B cell (primary cell): ENCODE measurements around the gene LRRC25. TPM values are rescaled to one million over a fixed set of nuclear protein-coding genes. Genes with fewer than 3 reads are reported as not detected.
A peak's percentile ranks its signal among the peaks of the same experiment; 100 is the strongest.

Source experiments
- ATAC-seq: fragments of 200-7000 bp; cut with Tn5 transposase; one replicate; pipeline ENCODE4 v1.10.0; 2021; ENCODE audit warnings: low read depth, mild to moderate bottlenecking, moderate number of reproducible peaks, moderate library complexity
- CTCF ChIA-PET: fragments of 350-600 bp; sonication (Branson Sonifier 250); formaldehyde crosslinking; loops from one replicate; lab custom pipeline; 2021; ENCODE audit warnings: antibody characterized with exemption, inconsistent platforms; lab: Charles Lee
- POLR2A ChIA-PET: fragments of 350-600 bp; sonication (Branson Sonifier 250); formaldehyde crosslinking; loops from one replicate; lab custom pipeline; 2021; ENCODE audit warnings: antibody characterized with exemption; lab: Charles Lee
- DNase-seq: peaks from one replicate; pipeline ENCODE4 v3.0.0; 2013
- H2AFZ ChIP-seq: 2 replicates; pipeline ENCODE4 v1.6.1; 2012; ENCODE audit warnings: mild to moderate bottlenecking, low read depth, low read length; ENCODE audit not compliant: insufficient read depth, poor library complexity, severe bottlenecking
- H3K27ac ChIP-seq, 2 donors: 1 replicate in 1 of 2; 2 replicates in 1 of 2; pipeline ENCODE4 v1.5.1; 2012 to 2013; ENCODE audit warnings: low read length in 2 of 2, mild to moderate bottlenecking in 2 of 2, moderate library complexity in 1 of 2
- H3K27me3 ChIP-seq, 4 experiments: fragments of 200-600 bp in 1 of 4; sonication (generic) in 1 of 4; replicated peaks in 1 of 4; 1 replicate in 2 of 4; 2 replicates in 2 of 4; pipeline versions ENCODE4 v1.6.1 to v1.7.0; 2013 to 2016; ENCODE audit warnings: low read length in 3 of 4, mild to moderate bottlenecking in 2 of 4, mixed read lengths in 1 of 4, moderate library complexity in 1 of 4; ENCODE audit not compliant: insufficient read depth in 4 of 4, control insufficient read depth in 3 of 4; ENCODE audit errors: control extremely low read depth in 1 of 4
- H3K36me3 ChIP-seq, 2 experiments: replicated peaks in 1 of 2; 1 replicate in 1 of 2; 2 replicates in 1 of 2; pipeline versions ENCODE4 v1.6.1 to v1.7.1; 2013; ENCODE audit warnings: low read length in 1 of 2; ENCODE audit not compliant: insufficient read depth in 2 of 2, control insufficient read depth in 1 of 2; ENCODE audit errors: control extremely low read depth in 1 of 2, extremely low read depth in 1 of 2
- H3K4me1 ChIP-seq, 2 donors: fragments of 200-600 bp in 1 of 2; sonication (generic) in 1 of 2; 1 replicate in 1 of 2; 2 replicates in 1 of 2; pipeline versions ENCODE4 v1.5.1 to v1.6.1; 2013 to 2017; ENCODE audit warnings: low read length in 2 of 2; ENCODE audit not compliant: control insufficient read depth in 2 of 2, insufficient read depth in 2 of 2
- H3K4me2 ChIP-seq: replicated peaks from 2 replicates; pipeline ENCODE3; 2012; ENCODE audit warnings: mild to moderate bottlenecking, low read depth, low read length; ENCODE audit not compliant: poor library complexity, severe bottlenecking
- H3K4me3 ChIP-seq, 5 experiments: fragments of 200-600 bp in 1 of 5; sonication (generic) in 1 of 5; 1 replicate in 3 of 5; 2 replicates in 2 of 5; pipeline versions ENCODE4 v1.5.1 to v1.7.0; 2011 to 2016; ENCODE audit warnings: low read length in 4 of 5, mild to moderate bottlenecking in 4 of 5, low read depth in 2 of 5, control low read depth in 1 of 5, moderate library complexity in 1 of 5; ENCODE audit not compliant: insufficient read depth in 1 of 5; ENCODE audit errors: control extremely low read depth in 1 of 5, extremely low read depth in 1 of 5
- H3K79me2 ChIP-seq: fragments of 200-600 bp; sonication (generic); one replicate; pipeline ENCODE4 v1.6.0; 2016; ENCODE audit warnings: low read length; ENCODE audit not compliant: control insufficient read depth, insufficient read depth
- H3K9ac ChIP-seq: fragments of 200-600 bp; sonication (generic); 2 replicates; pipeline ENCODE4 v1.6.1; 2017; ENCODE audit warnings: mild to moderate bottlenecking, low read length, moderate library complexity
- H3K9me3 ChIP-seq, 3 donors: one replicate each; pipeline versions ENCODE4 v1.6.1 to v1.7.1; 2013; ENCODE audit warnings: low read length in 2 of 3; ENCODE audit not compliant: control insufficient read depth in 2 of 3, insufficient read depth in 1 of 3; ENCODE audit errors: control extremely low read depth in 1 of 3
- H4K20me1 ChIP-seq: 2 replicates; pipeline ENCODE4 v1.6.0; 2012; ENCODE audit warnings: mild to moderate bottlenecking, low read length; ENCODE audit not compliant: insufficient read depth, control insufficient read depth, poor library complexity, severe bottlenecking
- H3K27ac Mint-ChIP-seq: one replicate; pipeline ENCODE4 v1.8.0; 2021; ENCODE audit warnings: mixed read lengths
- H3K27me3 Mint-ChIP-seq: one replicate; pipeline ENCODE4 v1.8.0; 2021; ENCODE audit warnings: mixed read lengths
- H3K4me1 Mint-ChIP-seq: one replicate; pipeline ENCODE4 v1.8.0; 2021; ENCODE audit warnings: mixed read lengths
- H3K4me3 Mint-ChIP-seq: one replicate; pipeline ENCODE4 v1.8.0; 2021; ENCODE audit warnings: mixed read lengths
- H3K9me3 Mint-ChIP-seq: one replicate; pipeline ENCODE4 v1.8.0; 2022; ENCODE audit warnings: mixed read lengths; ENCODE audit not compliant: insufficient read depth
- EZH2 ChIP-seq: IDR thresholded peaks from 2 replicates; pipeline ENCODE4 v1.6.1; 2012; ENCODE audit warnings: borderline replicate concordance, low read depth, mild to moderate bottlenecking, moderate library complexity, low read length; ENCODE audit not compliant: insufficient read depth, poor library complexity, severe bottlenecking
- WGBS: methylation state at CpG from one replicate; pipeline ENCODE4 v1.1.5; 2013; ENCODE audit warnings: missing lambda C conversion rate; ENCODE audit not compliant: insufficient coverage; 5-methylcytosine and 5-hydroxymethylcytosine counted together
- intact Hi-C: fragments of 100-400 bp; cut with micrococcal nuclease; formaldehyde crosslinking; loops from one replicate; pipeline ENCODE4 v1.10.0; 2022
- polyA plus RNA-seq: library from polyadenylated mRNA; depleted of rRNA; stranded (reverse); fragments of >200 nt; gene quantifications from 2 replicates; pipeline ENCODE4 v1.2.3, GENCODE V29; 2012
- total RNA-seq, 2 donors: library from RNA; stranded (reverse); fragments of 120-200 nt in 1 of 2; gene quantifications; 1 replicate in 1 of 2; 2 replicates in 1 of 2; pipeline versions ENCODE4 v1.2.3 to v1.2.4, GENCODE V29; 2013 to 2022
- TF ChIP-seq, protein P1 (sequence below): fragments of 200-600 bp; IDR thresholded peaks from one replicate; pipeline ENCODE4 v1.8.0; 2022; ENCODE audit warnings: antibody characterized with exemption, mild to moderate bottlenecking

The LRRC25 gene
- total and polyA plus RNA-seq, 2 donors (not counting 1 experiment from before 2014, with no cell fraction given), result 2.4 to 5.7 TPM

DNA sequence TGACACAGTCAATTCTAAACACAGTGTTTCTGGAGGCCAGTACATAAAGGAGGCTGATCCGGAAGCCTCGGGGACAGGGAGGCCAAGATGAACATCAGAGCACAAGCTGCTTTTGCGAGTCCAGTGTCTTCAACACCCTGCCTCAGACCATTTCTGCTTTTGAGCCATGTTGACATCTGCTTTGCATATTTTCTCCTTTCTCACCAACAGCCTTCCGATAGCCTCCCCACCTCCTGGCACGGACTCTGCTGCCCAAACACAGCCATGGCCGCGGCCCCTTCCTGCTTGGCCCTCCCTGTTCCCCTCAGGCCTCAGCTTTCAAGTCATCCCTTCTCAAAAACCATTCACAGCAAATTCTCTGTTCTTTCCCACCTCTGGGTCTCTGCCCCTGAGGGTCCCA is 3.6 kb downstream of the LRRC25 start:
- WGBS, result 52% methylated on average over 7 of the region's 7 CpGs
- POLR2A ChIA-PET, result interaction anchor here (0.9 kb wide), 1 partner anchor 22 kb away, joined by 3 read pairs; no protein-coding TSS in a partner anchor
- peaks cover 53% of the 10 kb centered on the region for H3K4me1 Mint-ChIP-seq
- H3K9me3 Mint-ChIP-seq, result no peaks in the 10 kb centered on the region
- Histone ChIP-seq H3K4me1 (peaks cover 38 to 44% of the 10 kb centered on the region in 2 donors), H3K79me2 (peaks cover 8% of the 10 kb centered on the region), H3K9me3 (peaks cover 0 to 6% (median 5%) of the 10 kb centered on the region in 3 donors), H4K20me1 (no peaks in the 10 kb centered on the region), H3K4me3 (peak overlapping the region in 1 of 5 experiments; percentile 54), H2AFZ (no peak overlapping the region), H3K9ac (no peak overlapping the region), H3K36me3 (peaks cover 0 to 3% of the 10 kb centered on the region in 2 experiments), H3K27me3 (peaks cover 0 to 5% (median under 1%) of the 10 kb centered on the region in 4 experiments), H3K27ac (no peak overlapping the region), H3K4me2 (peak overlapping the region; percentile 34)
- CTCF ChIA-PET, result interaction anchor here (0.7 to 1.7 kb wide), 3 partner anchors 15 to 141 kb away, joined by 3 to 6 read pairs (median 4); no protein-coding TSS in a partner anchor
- intact Hi-C loops, result no loop called here
- DNase-seq (no peak), ATAC-seq (no peak)
- peak overlapping the region; percentile 69 for H3K27ac Mint-ChIP-seq
- TF ChIP-seq EZH2, result no peak
- TF ChIP-seq, protein P1, sequence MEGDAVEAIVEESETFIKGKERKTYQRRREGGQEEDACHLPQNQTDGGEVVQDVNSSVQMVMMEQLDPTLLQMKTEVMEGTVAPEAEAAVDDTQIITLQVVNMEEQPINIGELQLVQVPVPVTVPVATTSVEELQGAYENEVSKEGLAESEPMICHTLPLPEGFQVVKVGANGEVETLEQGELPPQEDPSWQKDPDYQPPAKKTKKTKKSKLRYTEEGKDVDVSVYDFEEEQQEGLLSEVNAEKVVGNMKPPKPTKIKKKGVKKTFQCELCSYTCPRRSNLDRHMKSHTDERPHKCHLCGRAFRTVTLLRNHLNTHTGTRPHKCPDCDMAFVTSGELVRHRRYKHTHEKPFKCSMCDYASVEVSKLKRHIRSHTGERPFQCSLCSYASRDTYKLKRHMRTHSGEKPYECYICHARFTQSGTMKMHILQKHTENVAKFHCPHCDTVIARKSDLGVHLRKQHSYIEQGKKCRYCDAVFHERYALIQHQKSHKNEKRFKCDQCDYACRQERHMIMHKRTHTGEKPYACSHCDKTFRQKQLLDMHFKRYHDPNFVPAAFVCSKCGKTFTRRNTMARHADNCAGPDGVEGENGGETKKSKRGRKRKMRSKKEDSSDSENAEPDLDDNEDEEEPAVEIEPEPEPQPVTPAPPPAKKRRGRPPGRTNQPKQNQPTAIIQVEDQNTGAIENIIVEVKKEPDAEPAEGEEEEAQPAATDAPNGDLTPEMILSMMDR, result no peak
- no peaks in the 10 kb centered on the region for H3K27me3 Mint-ChIP-seq
- peak overlapping the region; percentile 77 for H3K4me3 Mint-ChIP-seq

DNA sequence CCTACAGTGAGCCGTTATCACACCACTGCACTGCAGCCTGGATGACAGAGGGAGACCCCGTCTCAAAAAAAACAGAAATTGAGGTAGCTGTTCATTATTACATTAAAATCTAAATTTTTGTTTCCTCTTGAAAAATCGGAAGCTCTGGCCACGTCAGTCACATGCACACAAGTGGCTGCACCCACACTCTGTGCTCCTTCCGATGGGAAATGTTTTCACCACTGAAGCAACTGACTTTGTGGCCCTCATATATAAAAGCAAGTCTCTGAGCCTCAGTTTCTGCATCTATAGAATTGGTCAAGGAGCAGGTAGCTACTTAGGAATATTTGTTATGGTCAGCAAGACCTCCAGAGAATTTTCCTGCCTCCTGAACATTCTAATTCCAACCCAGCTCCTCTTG is 4.5 kb downstream of the LRRC25 start:
- peak overlapping the region; percentile 45 for H3K4me3 Mint-ChIP-seq
- Histone ChIP-seq H3K27me3 (peaks cover 0 to 5% (median under 1%) of the 10 kb centered on the region in 4 experiments), H3K4me3 (peak overlapping the region in 1 of 5 experiments; percentile 55), H3K36me3 (peaks cover 0 to 3% of the 10 kb centered on the region in 2 experiments), H4K20me1 (no peaks in the 10 kb centered on the region), H3K9ac (no peak overlapping the region), H3K4me2 (peak overlapping the region; percentile 55), H3K27ac (no peak overlapping the region), H2AFZ (no peak overlapping the region), H3K4me1 (peaks cover 39 to 48% of the 10 kb centered on the region in 2 donors), H3K79me2 (peaks cover 3% of the 10 kb centered on the region), H3K9me3 (peaks cover 0 to 8% (median 5%) of the 10 kb centered on the region in 3 donors)
- no peak for ATAC-seq
- POLR2A ChIA-PET, result interaction anchor here (1.0 kb wide), 1 partner anchor 9 kb away, joined by 4 read pairs; no protein-coding TSS in a partner anchor
- DNase-seq, result no peak
- CTCF ChIA-PET, result interaction anchor here (0.6 to 10.6 kb wide), 3 partner anchors 20 to 113 kb away, joined by 3 to 196 read pairs (median 6); no protein-coding TSS in a partner anchor
- intact Hi-C loops, result no loop called here
- 12% methylated on average over 3 of the region's 5 CpGs for WGBS
- no peaks in the 10 kb centered on the region for H3K9me3 Mint-ChIP-seq
- H3K27ac Mint-ChIP-seq, result peak overlapping the region; percentile 41
- TF ChIP-seq, protein P1, result no peak
- no peak for TF ChIP-seq EZH2
- H3K4me1 Mint-ChIP-seq, result peaks cover 54% of the 10 kb centered on the region
- no peaks in the 10 kb centered on the region for H3K27me3 Mint-ChIP-seq
